ENCODE data around the gene NLRP11. TPM values are rescaled to one million over a fixed set of nuclear protein-coding genes. Genes with fewer than 3 reads are reported as not detected.

NLRP11 gene
- polyA plus RNA-seq: 0.11 and 0.24 TPM in 2 replicates

GRCh38 chr19:55831846-55832245, at the start of gene NLRP11:
TSS of gene NLRP11 (minus strand) at chr19:55831999. CDS start at chr19:55818174, 13,825 bp downstream.

GRCh38 chr19:55836340-55836739, 4.5 kb upstream of the NLRP11 start, which contains the start of gene NLRP4:
TSS of gene NLRP4 (plus strand) at chr19:55836540. CDS start at chr19:55852081, 15,541 bp downstream.

GRCh38 chr19:55768818-55769217, 63.0 kb downstream of the NLRP11 start, which contains the start of gene RFPL4AL1:
TSS of gene RFPL4AL1 (plus strand) at chr19:55769118. CDS start at chr19:55771805, 2,687 bp downstream.

GRCh38 chr19:55758797-55759196, 73.0 kb downstream of the NLRP11 start, which contains the start of gene RFPL4A:
TSS of gene RFPL4A (plus strand) at chr19:55759097. CDS start at chr19:55761801, 2,704 bp downstream.

GRCh38 chr19:55738302-55738701, 93.5 kb downstream of the NLRP11 start, which contains the start of gene NLRP9:
TSS of gene NLRP9 (minus strand) at chr19:55738402. CDS start at chr19:55738374, 28 bp downstream.

Other genes starting within 250 kb of the NLRP11 start
- gene FIZ1, start 232.5 kb downstream of the NLRP11 start, polyA plus RNA-seq: 1.7 and 4.2 TPM in 2 replicates
- 0.36 TPM in 1 of 2 replicates, not detected in the other for gene ZNF524, start 231.7 kb downstream of the NLRP11 start, polyA plus RNA-seq
- 0.22 TPM in 1 of 2 replicates, not detected in the other for gene ZNF865, start 226.4 kb downstream of the NLRP11 start, polyA plus RNA-seq
- gene ZNF784, start 207.4 kb downstream of the NLRP11 start, polyA plus RNA-seq: 0.16 and 0.27 TPM in 2 replicates
- gene ZNF580, start 191.0 kb downstream of the NLRP11 start, polyA plus RNA-seq: 8.2 and 11.4 TPM in 2 replicates
- gene ZNF581, start 188.3 kb downstream of the NLRP11 start, polyA plus RNA-seq: 0.74 and 4.1 TPM in 2 replicates
- 0.35 and 0.67 TPM in 2 replicates for gene CCDC106, start 183.8 kb downstream of the NLRP11 start, polyA plus RNA-seq
- 2.8 and 3.7 TPM in 2 replicates for gene U2AF2, start 177.0 kb downstream of the NLRP11 start, polyA plus RNA-seq
- 1.3 and 1.4 TPM in 2 replicates for gene EPN1, start 156.8 kb downstream of the NLRP11 start, polyA plus RNA-seq
- not detected in 2 replicates for gene NLRP9, start 93.6 kb downstream of the NLRP11 start, polyA plus RNA-seq
- gene RFPL4A, start 72.9 kb downstream of the NLRP11 start, polyA plus RNA-seq: not detected in 2 replicates
- gene RFPL4AL1, start 62.9 kb downstream of the NLRP11 start, polyA plus RNA-seq: not detected in 2 replicates
- not detected in 2 replicates for gene NLRP4, start 4.5 kb upstream of the NLRP11 start, polyA plus RNA-seq
- not detected in 2 replicates for gene NLRP13, start 100.3 kb upstream of the NLRP11 start, polyA plus RNA-seq
- not detected in 2 replicates for gene NLRP8, start 115.8 kb upstream of the NLRP11 start, polyA plus RNA-seq
- gene NLRP5, start 154.8 kb upstream of the NLRP11 start, polyA plus RNA-seq: not detected in 2 replicates